GM18517 (cell line): Measurements from ENCODE around the gene NTHL1.
A peak's percentile ranks its signal among the peaks of the same experiment; 100 is the strongest.

Experiments
- ATAC-seq: cut with Tn5 transposase; IDR thresholded peaks from one replicate; pipeline ENCODE4 v1.9.1; 2021; ENCODE audit warnings: mild to moderate bottlenecking, moderate library complexity; ENCODE audit not compliant: unreplicated experiment

The NTHL1 gene

DNA sequence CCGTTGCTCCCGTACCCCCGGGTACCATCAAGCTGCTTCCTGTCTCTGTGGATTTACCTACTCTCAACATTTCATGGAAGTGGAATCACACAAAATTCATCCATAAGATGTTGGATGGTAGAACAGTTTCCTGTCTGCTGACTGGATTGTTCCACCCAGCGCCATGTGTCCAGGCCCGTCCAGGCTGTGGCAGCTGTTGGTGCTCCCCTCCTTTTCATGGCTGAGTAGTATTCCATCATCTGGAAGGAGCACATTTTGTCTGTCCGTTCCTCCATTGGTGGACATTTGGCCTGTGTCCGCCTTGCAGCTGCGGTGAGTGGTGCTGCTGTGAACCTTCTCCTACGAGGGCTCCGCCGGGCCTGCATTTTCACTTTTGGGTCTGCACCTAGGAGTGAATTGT lies 18.5 kb upstream of the NTHL1 start:
- no peak for ATAC-seq

DNA sequence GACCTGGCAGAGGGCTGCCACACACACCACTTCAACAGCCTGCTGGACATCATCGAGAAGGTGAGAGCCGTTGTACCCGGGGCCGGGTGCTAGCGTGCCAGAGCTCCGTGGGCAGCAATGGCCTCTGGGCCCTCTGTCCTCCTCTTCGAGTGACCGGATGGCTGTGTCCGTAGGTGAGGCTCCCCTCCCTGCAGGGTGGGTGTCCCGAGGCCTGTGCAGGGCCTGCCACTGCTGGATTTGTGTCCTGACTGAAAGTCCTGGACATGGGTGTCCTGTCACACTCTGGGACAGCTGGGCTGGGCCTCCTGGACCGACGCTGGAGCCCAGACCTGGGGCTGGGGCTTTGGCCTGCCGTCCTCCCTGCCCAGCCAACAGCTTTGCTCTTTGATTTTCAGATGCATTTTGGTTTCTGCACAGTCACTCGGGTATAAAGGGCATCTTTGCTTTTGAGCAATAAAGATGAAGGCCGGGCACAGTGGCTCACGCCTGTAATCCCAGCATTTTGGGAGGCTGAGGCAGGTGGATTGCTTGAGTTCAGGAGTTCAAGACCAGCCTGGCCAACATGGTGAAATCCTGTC lies 16.8 kb upstream of the NTHL1 start:
- ATAC-seq, result no peak

DNA sequence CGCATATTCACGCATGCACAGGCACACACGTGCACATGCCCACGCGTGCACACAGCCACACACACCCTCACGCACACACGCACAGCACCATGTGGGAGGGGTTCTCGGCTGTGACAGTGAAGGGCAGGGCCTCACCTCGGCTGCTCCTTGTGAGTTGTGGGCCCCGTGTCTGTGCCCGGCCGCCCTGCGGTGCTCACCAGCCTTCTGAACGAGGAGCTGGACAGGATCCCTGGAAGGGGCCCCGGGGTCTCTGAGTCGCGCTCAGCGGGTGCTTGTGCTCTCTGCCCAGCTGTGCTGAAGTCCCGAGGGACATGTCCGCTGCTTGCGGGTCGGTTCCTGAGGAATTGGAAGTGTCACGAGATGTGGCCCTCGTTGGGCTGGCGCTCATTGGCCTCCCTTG lies 16.2 kb upstream of the NTHL1 start:
- no peak for ATAC-seq

DNA sequence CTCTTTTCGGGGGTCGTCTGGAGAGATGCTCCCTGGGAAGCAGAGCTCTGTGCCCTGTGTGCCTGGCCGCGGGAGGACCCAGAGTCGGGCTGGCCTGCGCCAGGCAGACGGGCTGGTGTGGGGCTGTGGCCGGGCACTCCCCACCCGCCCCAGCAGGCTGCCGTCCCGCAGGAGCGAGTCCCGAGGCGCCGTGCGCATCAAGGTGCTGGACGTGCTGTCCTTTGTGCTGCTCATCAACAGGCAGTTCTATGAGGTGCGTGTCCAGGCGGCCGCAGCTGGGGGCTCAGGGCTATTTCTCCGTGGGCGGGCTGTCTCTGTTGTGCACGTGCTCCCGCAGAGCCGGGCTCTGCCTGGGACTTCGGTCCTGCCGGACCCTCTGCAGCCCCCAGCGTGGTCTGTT lies 15.2 kb upstream of the NTHL1 start:
- no peak for ATAC-seq

DNA sequence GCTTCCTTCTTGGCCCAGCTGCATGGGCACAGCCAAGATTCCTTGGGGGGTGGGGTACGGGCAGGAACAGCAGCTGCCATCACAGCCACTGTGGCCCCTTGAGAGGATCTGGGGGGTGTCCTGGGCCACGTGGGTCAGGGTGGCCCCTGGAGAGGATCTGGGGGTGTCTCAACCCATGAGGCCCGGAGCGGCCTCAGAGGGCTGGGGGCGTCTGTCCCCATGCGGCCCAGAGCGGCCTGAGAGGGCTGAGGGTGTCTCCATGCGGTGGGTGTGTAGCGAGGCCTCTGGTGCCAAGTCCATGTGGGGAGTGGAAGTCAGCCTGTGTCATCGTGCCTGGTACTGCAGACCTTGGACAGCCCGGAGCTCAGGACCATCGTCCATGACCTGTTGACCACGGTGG lies 13.9 kb upstream of the NTHL1 start:
- ATAC-seq, result no peak

DNA sequence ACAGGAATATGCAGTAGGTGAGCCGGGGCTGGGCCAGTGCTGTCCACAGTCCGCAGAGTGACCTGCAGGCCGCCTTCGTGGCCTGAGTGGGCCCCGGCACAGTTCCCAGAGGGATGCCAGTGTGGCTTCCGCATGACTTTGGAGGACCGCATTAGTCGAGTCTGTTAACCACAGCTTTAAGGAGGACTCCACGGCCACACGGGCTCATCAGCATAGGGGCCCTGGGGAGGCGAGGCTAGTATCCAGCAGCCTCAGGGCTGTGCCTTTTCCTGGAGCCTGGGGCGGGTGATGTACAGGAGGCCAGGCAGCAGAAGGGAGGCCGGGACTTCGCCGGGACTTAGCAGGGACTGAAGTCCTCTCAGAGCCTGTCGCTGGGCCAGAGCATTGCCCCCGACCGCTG lies 13.4 kb upstream of the NTHL1 start:
- no peak for ATAC-seq

DNA sequence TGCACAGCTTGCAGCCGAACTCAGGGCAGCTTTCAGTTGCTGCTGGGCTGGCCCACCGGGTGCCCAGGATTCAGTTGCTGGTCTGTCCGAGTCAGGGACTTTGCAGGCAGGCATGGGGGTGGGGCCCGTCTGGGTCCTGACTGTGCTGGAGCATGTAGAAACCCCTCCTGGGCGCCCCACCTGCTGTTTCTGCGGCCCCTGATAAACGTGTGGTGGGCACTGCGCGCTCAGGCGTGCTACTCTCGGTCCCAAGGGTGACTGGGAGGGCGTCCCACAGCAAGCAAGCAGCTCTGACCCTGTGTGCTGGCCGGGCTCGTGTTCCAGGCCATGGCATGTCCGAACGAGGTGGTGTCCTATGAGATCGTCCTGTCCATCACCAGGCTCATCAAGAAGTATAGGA lies 12.7 kb upstream of the NTHL1 start:
- ATAC-seq, result no peak

DNA sequence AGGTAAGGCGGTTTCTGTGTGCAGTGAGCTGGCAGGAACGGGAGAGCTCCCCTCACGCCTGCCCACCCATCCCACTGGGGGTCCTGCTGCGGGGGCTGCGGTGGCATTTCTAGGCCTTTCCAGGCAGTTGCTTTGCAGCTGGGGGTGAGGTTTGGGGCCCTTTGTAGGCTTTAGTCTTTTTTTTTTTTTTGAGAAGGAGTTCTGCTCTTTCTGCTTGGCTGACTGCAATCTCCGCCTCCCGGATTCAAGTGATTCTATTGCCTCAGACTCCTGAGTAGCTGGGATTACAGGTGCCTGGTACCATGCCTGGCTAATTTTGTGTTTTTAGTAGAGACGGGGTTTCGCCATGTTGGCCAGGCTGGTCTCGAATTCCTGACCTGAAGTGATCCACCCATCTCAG lies 11.2 kb upstream of the NTHL1 start:
- ATAC-seq, result no peak

DNA sequence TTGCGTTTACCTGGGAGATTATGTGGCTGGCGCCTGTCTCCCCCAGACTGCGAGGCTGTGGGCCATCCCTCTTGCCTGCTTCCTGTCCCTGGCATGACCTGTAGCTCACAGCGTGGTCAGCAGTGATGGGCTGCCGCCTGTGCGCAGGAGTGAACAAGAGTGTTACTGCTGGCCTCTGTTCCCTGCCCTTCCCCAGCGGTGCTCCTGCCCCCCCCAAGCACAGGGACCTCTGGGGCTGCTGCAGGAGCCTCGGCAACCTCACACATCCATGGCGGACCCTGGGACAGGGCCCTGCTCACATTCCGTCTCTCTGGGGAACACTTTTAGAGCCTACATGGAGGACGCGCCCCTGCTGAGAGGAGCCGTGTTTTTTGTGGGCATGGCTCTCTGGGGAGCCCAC lies 10.8 kb upstream of the NTHL1 start:
- ATAC-seq, result no peak

DNA sequence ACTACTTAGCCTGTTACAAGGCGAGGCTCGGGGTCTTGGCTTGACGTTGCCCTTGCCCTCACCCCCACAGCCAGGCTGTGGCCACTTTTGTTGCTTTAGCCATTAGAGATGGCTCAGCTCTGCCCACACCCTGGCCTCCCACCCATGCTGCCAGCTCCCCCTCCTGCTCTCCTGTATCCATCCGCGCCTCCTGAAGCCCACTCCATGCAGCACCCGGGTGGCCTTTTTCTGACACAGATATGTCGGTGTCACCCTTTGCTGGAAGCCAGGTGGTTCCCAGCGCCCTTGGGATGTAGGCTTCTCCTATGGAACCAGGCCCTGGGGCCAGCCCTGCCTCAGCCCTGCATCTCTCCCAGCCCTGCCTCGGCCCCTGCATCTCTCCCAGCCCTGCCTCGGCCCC lies 9.8 kb upstream of the NTHL1 start:
- ATAC-seq, result no peak

DNA sequence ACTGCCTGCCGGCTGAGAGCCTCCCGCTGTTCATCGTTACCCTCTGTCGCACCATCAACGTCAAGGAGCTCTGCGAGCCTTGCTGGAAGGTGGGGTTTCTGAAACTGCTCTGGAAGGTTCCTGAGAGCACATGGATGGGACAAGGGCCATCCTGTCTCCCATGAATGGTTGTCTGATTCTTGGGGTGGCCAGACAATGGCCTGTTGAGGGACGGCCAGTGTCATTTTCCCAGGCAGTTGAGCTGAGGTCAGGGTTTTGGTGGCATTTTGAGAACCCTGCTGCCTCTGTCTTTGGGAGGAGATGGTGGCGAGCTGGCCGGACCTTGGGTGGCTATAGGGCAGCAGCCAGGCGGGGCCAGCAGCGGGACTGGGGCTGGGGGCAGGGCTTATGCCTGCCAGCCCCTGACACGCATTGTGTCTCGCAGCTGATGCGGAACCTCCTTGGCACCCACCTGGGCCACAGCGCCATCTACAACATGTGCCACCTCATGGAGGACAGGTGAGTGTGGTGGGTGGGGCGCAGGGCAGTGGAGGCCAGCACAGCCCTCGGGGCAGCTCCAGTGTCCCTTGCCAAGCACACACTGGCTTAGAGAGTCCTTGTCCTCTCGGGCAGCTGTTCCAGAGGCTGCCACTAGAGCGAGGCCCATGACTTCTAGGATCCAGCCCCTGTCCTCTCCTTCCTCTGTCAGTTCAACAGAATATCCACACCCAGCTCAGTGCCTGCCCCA lies 9.2 kb upstream of the NTHL1 start:
- ATAC-seq, result no peak

DNA sequence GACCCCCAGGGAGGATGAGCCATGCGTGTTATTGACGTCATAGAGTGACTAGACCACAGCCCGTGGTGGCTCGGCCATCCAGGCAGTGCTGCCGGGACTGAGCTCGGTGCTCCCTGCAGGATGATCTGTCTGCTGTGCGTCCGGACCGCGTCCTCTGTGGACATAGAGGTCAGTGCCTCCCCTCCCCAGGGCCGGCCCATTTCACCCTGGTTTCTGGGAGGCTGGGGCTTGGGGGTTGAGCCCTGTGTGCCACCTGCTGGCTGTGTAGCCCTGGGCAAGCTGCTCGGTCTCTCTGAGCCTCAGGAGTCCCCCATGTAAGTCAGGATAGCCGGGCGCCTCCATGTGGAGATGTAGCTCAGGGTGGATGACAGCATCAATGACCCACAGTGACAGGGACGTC lies 8.4 kb upstream of the NTHL1 start:
- ATAC-seq, result no peak

DNA sequence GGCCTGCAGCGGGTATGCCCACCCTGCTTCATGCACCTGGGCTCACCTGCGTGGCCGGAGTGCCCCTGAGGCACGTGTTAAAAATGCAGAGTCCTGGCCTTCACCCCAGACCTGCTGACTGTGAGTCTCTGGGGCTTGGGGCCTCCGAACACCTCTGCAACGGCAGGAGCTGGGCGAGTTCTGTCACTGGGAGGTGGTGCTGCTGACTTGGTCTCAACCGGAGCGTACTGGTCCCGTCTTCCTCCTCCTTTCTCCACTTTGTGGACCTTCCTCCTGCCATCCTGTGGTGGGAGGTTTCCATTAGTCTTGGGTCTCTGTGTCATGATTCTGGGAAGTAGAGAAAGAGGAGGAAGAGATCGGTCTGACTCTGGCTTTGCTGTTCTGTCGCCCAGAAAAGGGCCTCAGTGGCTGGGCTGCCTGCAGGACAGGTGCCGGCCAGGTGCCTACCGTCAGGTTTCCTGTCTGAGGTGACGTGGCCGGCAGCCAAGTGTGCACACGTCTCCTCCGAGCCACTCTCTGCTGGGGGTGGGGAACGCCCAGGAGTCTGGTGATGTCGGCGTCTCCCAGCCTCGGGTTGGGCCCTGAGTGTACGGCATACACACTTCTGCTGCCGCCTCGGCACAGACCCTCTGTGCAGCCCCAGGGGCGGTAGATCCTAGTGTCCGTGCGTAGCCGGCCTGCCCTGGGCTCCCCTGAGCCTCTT lies 7.1 kb upstream of the NTHL1 start:
- no peak for ATAC-seq

DNA sequence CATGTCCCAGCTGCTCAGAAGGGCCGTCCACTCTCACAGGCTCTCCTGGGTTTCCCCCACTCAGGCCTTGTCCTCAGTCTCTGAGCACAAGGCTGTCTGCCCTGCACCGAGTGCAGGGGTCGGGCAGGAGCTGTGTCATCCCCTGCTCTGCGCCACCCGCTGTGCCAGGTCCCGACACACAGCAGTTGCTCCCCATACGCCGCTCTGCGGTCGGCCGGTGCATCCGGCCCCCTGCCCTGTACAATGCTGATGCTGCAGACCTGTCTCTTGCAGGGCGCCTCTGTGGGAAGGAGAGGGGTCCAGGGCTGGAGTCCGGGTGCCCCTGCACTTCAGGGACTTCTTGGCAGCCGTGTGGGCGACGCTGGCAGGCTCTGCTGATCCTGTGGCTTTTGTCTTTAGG lies 6.3 kb upstream of the NTHL1 start:
- ATAC-seq, result no peak

DNA sequence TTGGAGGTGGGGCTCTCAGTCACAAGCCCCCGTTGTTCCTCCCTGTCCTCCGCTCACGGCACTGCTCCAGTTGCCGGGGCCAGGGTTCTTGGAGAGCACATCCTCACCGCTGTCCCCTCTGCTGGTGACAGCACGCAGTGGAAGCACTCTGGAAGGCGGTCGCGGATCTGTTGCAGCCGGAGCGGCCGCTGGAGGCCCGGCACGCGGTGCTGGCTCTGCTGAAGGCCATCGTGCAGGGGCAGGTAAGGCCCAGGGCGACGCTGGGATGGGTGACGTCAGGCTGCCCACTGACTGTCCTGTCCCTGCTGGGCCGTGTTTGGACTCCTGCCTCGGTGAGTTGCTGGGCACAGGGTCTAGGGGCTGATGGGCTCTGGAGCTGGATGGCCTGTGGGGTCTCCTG lies 5.6 kb upstream of the NTHL1 start:
- ATAC-seq, result no peak

DNA sequence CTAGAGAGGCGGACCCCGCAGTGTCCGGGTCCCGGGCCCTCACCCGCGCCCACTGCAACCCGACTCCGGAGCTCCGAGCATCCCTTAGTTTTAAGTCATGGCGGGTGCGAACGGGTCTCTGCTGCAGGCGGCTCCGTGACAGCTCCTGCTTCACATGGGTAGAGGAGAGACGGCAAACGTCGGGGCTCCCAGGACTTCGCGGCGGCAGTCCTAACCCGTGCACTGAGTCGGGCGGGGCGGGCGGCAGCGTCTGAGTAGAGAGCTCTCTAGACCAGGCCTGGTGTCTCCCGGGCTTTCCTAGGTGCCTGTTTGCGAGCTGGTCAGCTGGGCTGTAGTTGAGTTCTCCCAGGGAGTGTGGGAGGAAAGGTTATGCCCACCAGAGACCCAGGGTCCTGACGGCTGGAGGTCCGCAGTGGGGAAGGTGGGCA lies 496 bp upstream of the NTHL1 start:
- ATAC-seq, result no peak

DNA sequence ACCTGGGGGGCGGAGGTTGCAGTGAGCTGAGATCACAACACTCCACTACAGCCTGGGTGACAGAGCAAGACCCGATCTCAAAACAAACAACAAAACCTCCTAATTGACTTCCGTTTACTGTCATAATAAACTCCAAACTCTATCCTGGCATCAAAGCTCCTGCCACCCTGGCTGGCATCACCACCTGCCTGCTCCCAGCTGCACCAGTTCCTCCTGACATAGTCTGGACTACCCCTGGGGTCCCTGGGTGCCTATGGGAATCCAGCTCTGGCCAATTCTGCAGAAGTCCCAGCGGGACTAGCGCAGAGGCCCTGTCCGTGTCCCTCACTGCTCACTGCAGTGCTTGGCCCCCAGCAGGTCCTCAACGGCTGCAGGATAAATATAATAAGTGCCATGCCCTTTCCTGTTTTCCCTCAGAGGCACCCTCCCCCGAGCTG lies 723 bp downstream of the NTHL1 start:
- peak; percentile 4 for ATAC-seq

DNA sequence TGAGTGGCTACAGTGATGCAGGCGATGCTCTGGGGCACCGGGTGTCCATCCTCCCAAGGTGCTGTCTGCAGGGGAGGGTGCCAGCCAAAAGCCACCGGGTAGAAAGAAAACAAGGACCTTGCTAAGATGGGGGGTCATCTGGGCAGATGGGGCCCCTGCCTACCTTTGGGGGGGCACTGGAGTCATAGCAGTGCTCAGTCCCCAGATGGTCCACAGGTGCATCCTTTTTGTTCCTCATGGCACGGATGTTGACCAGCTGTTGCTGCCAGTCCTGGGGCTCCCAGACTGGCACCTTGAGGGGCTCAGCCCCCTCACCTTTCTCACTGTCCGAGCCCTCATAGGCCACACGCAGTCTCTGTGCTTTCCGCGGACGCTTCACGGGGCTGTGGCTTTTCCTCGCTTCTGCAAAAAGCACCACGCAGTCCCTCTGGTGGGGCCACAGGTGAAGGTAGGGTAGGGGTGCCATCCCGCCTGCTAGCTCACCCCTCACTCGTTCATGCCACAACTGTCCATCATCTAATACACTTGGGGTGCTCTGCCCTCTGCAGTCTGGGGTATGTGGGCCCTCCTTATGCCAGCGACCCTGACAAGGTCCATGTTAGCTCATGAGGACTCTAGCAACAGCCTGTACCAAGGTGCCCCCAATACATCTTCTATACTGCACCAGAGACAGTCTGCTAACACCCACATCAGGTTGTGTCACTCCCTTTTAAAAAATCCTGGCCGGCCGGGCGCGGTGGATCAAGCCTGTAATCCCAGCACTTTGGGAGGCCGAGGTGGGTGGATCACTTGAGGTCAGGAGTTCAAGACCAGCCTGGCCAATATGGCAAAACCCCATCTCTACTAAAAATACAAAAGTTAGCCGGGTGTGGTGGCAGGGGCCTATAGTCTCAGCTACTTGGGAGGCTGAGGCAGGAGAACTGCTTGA lies 1.4 kb downstream of the NTHL1 start:
- ATAC-seq, result no peak

DNA sequence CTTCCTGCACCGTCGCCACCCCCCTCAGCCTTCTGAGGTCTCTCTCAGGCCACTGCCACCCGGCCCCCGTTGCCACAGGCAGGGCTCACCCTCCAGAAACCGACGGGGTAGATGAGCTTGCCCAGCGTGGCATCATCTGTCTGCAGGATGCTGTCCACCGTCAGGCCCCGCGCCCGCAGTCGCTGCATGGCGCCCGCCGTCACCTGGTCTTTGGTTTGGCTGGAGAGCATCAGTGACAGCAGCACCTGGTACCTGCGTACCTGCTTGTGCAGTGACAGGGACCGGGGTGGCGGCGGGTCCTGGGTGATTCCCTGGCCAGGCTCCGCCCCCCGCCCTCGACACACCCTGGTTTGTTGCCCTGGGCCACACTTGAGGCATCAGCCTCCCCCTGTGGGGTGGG lies 3.1 kb downstream of the NTHL1 start:
- no peak for ATAC-seq

DNA sequence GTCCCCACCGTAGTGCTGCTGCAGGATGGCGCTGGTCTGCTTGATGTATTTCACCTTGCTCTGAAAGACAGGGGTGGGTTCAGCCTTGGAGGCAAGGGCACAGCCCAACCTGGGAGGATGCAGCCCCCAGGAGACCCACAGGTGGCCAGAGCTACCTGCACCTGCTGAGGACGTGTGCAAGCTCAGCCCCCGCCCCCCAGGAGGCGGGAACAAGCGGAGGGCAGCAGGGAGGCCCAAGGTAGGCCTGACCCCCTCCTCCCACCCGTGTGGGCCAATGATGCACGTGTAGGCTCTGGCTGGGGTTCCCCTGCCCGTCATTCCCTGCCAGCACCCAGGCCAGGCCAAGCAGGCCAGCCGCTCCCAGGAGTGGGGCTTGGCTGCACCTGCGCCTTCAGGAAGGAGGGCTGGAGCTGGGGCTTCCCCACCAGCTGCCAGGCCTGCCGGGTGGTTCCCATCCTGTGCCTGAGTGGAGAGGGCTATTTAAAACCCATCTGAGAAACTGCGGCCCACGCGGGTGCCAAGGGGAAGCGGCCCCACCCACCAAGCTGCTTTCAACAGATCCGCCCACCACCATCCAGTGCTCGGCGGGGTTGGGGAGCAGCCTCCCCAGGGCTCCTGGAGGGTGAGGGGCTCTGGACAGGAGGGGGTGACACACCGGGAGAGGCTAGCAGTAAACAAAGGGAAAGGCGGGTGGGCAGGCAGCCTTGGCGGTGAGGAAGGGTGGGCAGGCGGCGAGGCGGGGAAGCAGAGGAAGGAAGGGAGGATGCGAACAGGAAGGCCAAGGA lies 3.8 kb downstream of the NTHL1 start:
- no peak for ATAC-seq
